HG02623 (cell line): ENCODE results near the gene RSPH4A.
"Not testable (repeated sequence)": the region's sequence is repeated elsewhere in the genome, so short reads cannot be mapped to it uniquely, and the experiment has no call there.

Experiments
- ATAC-seq: cut with Tn5 transposase; IDR thresholded peaks from one replicate; pipeline ENCODE4 v1.9.1; 2021; ENCODE audit warnings: moderate library complexity; ENCODE audit not compliant: unreplicated experiment

The RSPH4A gene

DNA sequence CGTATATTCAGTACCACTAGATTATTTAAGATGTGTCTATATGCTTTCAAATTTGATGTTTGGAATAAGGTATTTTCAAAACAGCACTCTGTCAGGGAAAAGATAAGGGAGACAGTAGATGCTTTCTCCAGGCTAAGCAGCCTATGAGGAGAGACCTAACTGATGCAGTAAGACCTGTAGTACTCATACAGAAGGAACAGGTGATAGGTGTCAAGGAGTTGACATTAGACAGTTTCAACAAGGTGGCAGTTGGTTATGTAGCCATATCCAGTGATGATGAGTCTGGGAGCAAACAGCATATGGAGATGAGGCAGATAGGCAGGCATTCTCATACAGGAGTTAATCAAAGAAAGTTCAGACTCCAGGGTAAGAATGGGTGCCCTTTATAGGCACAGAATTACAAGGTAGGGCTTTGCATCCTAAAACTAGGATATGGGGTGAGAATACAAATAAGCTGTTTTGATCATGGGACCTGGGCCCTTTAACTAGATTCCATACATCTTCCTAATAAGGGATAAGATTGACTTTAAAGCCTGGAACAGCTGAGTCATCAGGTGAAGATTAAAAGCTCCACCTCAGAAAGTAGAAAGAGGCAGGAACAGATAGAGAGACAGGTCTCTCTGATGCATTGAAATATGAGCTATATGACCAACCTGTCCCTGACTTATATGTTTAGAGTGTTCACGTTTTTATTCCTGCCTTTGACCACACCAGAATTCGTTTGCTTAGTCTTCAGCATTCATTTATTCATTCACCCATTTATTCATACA, 7.9 kb downstream of the RSPH4A start:
- ATAC-seq: no peak

DNA sequence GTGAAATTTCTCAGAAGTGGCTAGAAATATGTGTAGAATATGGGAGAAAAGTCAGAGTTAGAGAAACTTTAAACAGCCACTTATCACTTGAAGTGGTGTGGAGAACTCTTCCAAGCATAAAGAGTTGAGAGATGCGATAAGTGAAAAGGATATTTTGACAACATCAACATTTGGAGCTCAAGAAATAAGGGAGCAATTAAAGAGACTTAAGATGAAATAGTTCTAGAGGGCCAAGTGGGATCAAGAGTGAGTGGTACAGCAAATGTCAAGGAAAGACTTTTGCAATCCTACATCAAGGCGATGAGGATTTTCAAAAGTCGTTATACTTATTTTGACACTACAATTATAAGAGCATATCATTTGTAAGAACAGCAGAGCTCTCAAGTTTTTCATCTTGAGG, 9.6 kb downstream of the RSPH4A start:
- no peak for ATAC-seq

DNA sequence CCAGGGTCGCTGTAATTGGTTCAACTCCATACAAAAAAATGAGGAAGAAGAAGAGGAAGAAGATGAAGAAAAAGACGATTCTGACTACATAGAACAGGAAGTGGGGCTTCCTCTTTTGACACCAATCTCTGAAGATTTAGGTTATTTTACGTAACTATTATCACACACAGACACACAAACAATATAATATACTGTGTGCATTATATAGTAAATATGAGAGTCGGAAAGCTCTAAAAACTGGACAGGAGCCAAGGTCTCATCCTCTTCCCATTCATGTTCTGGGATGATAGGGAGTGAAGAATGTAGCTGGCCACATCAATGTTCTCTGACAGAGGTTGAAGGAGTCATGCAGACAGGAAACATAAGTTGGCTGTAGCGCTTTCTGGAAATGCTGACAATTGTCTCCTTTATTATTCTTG, 13.3 kb downstream of the RSPH4A start:
- no peak for ATAC-seq

DNA sequence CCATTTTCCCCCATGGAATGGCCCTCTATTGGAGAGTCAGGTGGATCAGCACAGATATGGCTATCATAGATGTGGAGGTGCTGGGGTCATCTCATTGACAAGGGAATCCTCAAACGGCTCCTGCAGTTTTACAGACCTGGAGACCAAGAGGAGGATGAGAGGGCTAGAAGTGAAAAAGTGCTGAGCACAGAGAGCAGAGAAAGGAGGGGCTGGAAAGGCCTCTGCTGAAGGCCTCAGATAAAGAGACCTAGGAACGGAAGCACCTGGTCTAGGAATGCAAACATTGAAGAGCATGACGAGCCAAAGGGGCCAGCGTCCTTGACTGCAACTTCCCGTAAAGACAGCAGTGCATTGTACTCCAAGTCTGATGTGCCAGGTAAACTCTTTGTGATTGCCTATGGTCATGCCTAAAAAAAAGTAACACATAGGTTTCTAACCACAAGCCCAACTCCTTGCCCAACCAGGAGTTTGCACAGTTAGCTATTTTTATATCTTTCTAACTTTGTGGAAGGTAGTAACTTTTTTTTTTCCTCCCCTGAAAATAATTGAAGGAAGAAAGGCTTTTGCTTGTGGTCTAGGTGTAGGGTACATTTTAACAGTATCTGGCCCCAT, 15.2 kb downstream of the RSPH4A start:
- ATAC-seq: peak; percentile 74

DNA sequence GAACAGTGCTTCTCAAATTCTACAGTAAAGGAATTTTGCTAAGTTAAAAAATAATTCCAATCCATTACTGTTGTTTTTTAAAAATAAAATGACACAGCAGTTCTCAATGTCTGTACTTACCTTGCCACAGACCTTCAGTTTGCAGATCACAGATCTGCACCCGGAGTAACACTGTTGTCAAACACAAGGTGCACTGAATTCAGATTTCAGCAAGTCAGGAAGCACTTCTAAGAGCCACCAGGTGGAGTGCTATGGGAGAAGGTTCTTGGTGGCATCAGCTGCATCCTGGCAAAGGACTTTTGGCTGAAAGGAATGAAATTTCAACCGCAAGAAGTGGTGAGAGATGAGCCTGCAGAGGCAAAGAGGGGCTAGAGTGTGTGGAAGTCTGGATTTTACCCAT, 17.4 kb downstream of the RSPH4A start:
- no peak for ATAC-seq

DNA sequence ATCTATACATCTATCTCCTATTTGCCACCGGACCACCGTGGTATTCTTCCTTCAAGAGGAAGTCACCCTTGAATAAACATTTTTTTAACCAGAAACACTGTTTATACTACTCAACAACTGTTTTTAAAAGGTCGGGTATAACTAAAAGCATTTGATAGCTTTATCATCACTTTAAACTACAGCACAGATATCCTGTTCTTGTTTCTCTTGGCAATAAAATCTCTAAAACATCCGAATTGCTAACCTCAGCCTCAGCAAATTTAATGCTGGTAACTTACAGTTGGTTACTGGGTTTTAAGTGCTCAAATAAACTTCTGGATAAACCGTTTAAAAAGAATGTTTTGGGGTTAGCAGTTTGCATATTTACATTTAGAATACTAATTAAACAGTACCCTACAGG, 31.9 kb downstream of the RSPH4A start:
- ATAC-seq: no peak

DNA sequence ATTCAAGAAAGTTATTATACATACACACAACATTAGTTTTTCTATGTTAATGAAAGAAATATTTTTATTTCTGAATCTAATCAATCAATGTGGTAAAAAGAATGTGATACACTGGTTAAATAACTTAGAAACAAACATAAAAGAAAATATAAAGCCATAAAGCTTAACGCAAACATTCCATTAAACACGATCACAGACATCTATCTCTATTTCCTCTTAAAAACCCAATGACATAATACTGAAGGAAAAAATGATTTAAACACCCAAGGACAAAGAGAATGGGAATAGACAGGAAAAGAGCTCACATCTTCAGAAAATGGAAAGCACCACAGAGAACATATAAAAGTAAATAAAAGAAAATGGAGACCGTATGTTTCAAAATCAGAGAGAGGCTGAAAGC, 32.9 kb downstream of the RSPH4A start:
- no peak for ATAC-seq

DNA sequence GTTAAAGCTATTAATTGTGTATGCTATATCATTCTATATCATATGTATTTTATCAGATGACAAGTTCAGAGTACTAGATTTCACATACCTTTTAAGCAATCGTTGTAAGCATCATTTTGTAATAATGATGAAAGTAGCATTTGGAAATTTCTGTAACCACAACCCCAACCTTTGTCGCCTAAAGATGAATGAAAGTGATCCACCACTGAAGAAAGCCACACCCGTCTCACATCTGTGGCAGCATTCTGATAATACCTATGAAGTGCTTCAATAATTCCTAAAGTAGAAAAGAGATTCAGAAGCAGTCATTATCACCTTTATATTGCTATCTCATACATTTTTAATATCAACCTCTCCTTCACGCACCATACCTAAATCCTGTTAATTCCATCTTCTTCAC, 35.6 kb downstream of the RSPH4A start:
- no peak for ATAC-seq

DNA sequence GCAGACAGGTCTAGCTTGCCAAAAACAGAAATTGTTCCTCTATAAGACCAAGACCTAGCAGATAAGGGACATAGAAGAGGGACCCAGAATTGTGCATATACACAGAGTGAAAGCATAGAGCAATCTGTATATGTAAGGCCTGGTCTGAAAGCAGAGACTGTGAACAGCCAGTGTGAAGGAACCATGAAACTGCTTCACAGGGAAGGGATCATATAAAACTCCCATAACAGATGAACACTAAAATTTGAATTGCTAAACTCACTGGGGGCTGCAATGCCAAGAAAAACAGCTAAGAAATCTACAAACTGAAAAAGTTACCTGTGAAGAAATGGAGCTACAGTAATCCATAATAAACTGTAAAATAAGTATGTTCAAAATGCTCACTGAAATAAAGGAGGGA, 45.3 kb downstream of the RSPH4A start:
- ATAC-seq: no peak

DNA sequence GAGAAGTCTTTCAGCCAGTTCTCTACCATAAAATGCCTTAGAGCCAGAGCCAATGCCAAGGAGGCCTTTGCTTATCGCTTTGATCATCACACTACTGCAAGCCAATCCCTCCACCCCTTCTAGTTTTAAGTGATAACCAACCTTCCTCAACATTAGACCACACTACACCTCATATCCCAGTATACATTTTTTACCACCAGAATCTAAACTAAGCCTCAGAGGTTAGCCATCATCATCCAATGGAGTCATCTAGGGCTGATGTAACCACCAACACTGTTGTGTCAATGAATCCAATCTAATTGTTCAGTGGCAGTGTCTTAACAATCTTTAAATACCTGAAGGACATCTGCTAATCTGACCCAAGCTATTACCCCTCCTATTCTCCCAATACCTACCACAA, 45.9 kb downstream of the RSPH4A start:
- no peak for ATAC-seq

DNA sequence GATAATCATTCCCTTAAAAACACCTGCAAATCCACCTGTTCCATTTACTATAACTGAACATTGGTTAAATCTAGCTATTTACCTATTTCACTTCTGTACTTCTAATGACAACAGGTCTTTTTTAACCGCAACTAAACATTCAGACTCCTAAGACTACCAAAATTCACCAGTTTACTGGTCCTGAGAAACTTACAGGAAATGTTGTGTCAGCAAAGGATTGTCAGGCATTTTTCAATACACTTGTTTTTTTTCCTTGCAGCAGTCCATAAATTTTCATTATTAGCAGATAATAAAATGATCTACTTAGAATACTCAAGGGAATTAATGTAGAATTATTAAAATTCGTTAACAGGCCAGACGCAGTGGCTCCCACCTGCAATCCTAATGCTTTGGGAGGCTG, 47.0 kb downstream of the RSPH4A start:
- ATAC-seq: no peak

DNA sequence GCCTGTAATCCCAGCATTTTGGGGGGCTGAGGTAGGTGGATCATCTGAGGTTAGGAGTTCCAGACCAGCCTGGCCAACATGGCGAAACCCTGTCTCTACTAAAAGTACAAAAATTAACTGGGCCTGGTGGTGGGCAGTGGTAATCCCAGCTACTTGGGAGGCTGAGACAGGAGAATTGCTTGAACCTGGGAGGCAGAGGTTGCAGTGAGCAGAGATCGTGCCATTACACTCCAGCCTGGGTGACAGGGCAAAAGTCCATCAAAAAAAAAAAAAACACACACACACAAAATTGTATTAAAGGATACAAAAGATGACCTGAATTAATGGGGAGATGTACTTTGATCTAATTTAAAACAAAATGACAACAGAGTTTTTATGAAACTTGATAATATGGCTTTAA, 47.9 kb downstream of the RSPH4A start:
- not testable (repeated sequence) for ATAC-seq

DNA sequence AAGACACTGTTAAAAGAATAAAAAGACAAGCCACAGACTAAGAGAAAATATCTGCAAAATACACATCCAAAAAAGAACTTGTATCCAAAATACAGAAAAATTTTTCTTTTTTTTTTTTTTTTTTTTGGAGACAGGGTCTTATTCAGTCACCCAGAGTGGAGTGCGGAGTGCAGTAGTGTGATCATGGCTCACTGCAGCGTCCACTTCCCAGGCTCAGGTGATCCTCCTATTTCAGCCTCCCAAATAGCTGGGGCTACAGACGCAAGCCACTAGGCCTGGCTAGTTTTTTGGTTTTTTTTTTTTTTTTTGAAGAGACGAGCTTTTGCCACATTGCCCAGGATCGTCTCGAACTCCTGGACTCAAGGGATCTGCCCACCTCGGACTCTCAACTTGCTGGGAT, 49.2 kb downstream of the RSPH4A start:
- no peak for ATAC-seq

DNA sequence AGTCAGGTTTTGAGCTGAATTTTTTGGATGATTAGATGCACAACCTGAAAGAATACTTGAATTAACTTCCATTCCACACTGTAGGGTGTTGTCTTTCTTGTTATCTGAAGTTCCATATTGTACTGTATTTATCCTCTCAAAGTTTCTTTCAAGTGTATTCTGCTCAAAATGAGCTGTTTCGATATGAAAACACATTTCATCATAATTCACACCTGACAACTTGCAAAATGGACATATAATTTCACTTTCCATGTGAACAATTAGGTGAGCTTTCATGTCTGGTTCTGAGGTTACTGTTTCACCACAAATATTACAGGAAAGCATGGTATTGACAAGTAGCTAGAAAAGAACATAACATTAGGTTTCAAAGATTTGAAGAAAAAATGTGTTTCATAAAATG, 50.6 kb downstream of the RSPH4A start:
- peak; percentile 42 for ATAC-seq

DNA sequence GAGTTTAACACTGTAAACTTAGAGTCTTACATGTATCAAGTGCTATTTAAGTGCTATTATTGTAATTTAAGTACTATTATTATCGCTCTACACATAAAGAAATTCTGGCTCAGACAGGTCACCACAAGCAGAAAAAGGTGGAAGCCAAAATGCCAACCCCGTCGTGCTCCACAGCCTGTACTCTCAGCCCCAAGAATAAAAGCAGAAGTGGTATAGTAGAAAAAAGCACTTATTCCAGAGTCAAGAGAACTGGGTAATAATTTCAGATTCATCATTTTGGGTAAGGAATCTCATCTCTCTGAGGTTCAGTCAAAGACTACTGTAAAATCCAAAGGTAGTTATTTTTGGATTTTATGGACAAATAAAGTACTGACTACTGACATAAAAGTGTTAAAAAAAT, 51.3 kb downstream of the RSPH4A start:
- ATAC-seq: peak; percentile 26

DNA sequence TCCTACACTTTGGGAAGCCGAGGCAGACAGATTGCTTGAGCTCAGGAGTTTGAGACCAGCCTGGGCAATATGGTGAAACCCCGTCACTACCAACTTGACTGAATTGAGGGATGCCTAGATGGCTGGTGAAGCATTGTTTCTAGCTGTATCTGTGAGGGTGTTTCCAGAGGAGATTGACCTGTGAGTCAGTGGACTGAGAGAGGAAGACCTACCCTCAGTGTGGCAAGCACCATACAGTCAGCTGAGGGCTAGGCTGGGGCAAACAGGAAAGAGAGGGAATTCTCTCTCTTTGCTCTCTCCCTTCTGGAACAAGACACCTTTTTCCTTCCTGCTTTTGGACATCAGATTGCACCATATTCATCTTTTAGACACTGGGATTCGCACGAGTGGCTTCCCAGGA, 56.0 kb downstream of the RSPH4A start:
- ATAC-seq: no peak

DNA sequence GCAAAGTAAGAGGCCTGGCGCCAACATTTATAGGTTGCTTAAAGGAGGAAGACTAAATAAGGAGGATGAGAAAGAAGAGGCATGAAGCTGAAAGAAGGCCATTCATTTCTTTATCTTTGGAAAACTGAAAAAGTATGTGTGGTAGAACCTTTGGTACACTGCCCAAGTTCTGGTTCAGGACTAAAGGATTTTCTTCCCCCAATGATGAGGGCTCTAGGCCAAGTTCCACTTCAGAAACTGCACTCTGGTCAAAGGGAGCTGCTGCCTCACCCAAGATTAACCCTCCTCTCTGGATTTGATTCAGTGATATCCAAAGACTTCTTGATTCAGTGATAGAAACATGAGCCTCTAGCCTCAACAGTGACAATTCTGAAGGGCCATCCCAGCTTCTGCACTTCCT, 59.7 kb downstream of the RSPH4A start:
- no peak for ATAC-seq

DNA sequence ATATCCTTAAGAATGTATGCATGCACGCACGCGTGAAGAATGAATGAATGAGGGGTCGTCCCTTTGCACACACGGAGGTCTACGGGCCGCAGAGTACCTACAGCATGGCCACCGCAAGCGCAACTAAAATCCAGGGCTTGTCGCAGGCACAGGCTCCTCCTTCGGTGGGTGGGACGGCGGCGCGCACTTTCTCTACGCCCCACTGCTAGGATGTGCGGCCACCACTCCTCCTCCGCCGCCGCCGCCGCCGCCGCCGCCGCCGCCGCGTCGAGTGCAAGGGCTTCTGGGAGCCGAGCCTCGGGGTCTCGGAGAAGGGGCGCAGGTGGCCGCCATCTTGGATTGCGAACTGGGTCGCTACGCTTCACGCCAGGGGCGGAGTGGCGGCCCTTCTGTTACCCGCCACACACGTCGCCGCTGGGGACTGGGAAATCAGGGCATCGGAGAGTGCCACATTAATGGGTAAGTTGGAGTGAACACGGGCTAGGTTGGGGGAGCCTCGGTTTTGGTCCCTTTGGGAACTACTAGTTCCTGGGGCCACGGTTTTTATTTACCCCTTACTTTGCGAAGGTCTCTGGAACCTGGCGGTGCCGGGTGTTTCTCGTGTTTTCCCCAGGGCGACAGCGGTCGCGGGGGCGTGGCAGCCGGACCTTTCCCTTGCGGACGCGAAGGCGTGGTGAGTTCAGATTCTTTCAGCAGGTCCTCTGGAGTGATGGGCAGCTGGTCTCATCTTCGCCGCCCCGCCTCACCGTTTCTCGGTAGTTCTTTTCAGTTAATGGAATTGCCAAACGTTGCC, 64.8 kb downstream of the RSPH4A start, which contains the start of gene KPNA5:
TSS of gene KPNA5 (plus strand) at position 332 of the 793 bp plus-strand sequence. CDS start at position 456, 124 bp downstream.
- ATAC-seq: peak; percentile 97

DNA sequence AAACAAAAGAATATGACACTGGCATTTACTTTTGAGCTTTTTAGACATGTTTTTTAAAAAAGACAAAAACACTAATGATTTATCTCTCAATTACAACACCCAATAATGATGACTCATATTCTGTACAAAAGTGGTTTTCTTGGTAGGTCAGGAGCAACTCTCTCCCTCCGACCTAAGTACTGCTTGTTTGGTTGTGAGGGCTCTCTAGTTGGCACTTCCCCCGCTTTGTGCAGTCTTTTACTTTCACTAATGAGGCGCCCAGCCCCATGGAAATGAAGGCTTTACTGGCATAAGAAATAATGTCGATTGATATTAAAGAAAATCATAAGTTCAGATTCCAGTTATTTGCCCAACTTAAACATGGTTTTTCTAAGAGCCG, 66.0 kb downstream of the RSPH4A start:
- no peak for ATAC-seq
